HG03460 (cell line): Measurements from ENCODE around the gene SGCB.
A peak's percentile ranks its signal among the peaks of the same experiment; 100 is the strongest.
"Not testable (repeated sequence)": the region's sequence is repeated elsewhere in the genome, so short reads cannot be mapped to it uniquely, and the experiment has no call there.

ENCODE experiments used
- ATAC-seq: cut with Tn5 transposase; IDR thresholded peaks from one replicate; pipeline ENCODE4 v1.9.1; 2021; ENCODE audit not compliant: unreplicated experiment

SGCB gene

GRCh38 chr4:52038103-52038912, at the start of gene SGCB:
SGCB (minus strand) TSS chr4:52038299; CDS start chr4:52038259, 40 bp downstream.
- peak; percentile 90 for ATAC-seq

- ATAC-seq: not testable (repeated sequence)
Observed at GRCh38 chr4:52086425-52086824, 48.3 kb upstream of the SGCB start.

- no peak for ATAC-seq
Observed at GRCh38 chr4:52081216-52081615, 43.1 kb upstream of the SGCB start.

GRCh38 chr4:52079659-52080058, 41.6 kb upstream of the SGCB start:
- ATAC-seq: no peak

GRCh38 chr4:52076731-52077130, 38.6 kb upstream of the SGCB start:
- no peak for ATAC-seq

- ATAC-seq: no peak
Observed at GRCh38 chr4:52071791-52072546, 33.9 kb upstream of the SGCB start.

- ATAC-seq: no peak
Observed at GRCh38 chr4:52069571-52069970, 31.5 kb upstream of the SGCB start.

- no peak for ATAC-seq
Observed at GRCh38 chr4:52059372-52059771, 21.3 kb upstream of the SGCB start.

GRCh38 chr4:52058275-52058674, 20.2 kb upstream of the SGCB start:
- no peak for ATAC-seq

- no peak for ATAC-seq
Observed at GRCh38 chr4:52057196-52057595, 19.1 kb upstream of the SGCB start.

- no peak for ATAC-seq
Observed at GRCh38 chr4:52054254-52054653, 16.2 kb upstream of the SGCB start.

- ATAC-seq: peak; percentile 53
Observed at GRCh38 chr4:52052475-52052780, 14.3 kb upstream of the SGCB start.

- peak; percentile 62 for ATAC-seq
Observed at GRCh38 chr4:52051615-52052474, 13.7 kb upstream of the SGCB start.

- ATAC-seq: peak; percentile 43
Observed at GRCh38 chr4:52051213-52051614, 13.1 kb upstream of the SGCB start, which contains the start of gene SPATA18. SPATA18 (plus strand) TSS chr4:52051304; CDS start chr4:52051705, 401 bp downstream.

- no peak for ATAC-seq
Observed at GRCh38 chr4:52049266-52049665, 11.2 kb upstream of the SGCB start.

- ATAC-seq: no peak
Observed at GRCh38 chr4:52045028-52045427, 6.9 kb upstream of the SGCB start.

- peak; percentile 51 for ATAC-seq
Observed at GRCh38 chr4:52037689-52038102, 403 bp downstream of the SGCB start.

GRCh38 chr4:52036886-52037530, 1.1 kb downstream of the SGCB start:
- no peak for ATAC-seq

GRCh38 chr4:52035190-52035589, 2.9 kb downstream of the SGCB start:
- no peak for ATAC-seq

GRCh38 chr4:52032005-52032404, 6.1 kb downstream of the SGCB start:
- ATAC-seq: no peak

GRCh38 chr4:52028970-52029369, 9.1 kb downstream of the SGCB start:
- no peak for ATAC-seq
